Activated CD8-positive, alpha-beta memory T cell treated with anti-CD3 and anti-CD28 coated beads, Interleukin-2, amount 50 U/mL, for 24 hours (primary cell): ENCODE measurements around the gene LNX1.

ENCODE experiments used
- DNase-seq: peaks from one replicate; pipeline ENCODE4 v3.0.0-alpha.2; 2020; ENCODE audit errors: extremely low read depth

The LNX1 gene

DNA sequence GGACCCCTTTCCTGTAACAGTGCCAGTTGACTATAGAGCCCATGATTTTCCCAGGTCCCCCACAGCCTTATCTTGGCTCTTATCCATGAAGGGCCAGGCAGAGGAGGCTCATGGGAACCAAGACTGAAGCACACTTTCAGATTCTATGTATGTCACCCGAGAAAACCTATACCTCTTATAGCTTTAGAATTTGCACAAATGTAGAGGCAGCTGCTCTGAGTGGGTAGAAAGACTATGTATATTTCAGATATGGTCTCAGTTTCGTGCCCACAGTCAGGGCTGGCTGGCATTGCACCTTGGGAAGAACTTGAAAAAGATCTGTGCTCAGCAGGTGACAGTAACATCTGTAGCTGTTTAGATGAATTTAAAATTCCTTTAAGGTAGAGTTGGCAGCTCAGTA is 8.3 kb upstream of the LNX1 start:
- DNase-seq, result no peak

GRCh38 chr4:53598901-53599300 is 7.6 kb upstream of the LNX1 start:
- no peak for DNase-seq

GRCh38 chr4:53598483-53598882 is 7.2 kb upstream of the LNX1 start:
- no peak for DNase-seq

- DNase-seq, result no peak
Measured at GRCh38 chr4:53596901-53597300, 5.6 kb upstream of the LNX1 start.

- DNase-seq, result no peak
Measured at GRCh38 chr4:53595834-53596233, 4.5 kb upstream of the LNX1 start.

DNA sequence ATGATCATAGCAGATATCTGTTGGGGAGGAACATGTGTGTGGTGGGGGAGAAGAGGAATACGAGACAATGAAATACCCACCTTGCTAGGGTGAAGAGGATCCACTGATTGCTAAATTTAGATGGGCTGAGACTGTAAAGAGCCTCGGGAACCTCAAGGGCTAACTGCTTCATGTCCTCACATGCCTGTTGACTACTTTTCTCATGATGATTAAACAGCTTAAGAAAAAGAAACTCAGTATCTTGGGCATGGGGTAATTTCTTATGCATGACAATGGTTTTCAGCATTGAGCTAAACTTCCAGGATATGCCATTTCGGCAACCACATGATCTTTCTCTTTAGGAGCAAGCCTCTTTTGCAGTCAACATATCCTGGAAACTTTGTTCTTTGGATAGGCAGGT is 3.9 kb upstream of the LNX1 start:
- DNase-seq, result no peak

DNA sequence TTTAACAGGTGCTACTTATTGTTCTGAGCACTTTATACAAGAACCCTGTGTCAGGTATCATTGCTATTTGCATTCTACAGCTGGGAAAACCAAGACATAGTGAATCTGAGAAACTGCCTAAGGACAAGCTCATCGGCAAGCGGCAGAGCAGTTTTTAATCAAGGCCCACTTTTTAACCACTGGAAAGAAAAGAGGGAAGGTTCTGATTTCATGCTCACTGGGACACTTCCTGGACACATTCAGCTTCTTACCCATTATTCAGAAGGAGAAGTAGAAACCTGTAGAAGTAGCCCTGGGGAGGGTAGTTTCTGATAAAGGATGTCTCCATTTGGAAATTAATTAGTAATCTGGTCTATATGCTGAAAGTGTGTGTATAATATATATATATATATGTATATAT is 2.5 kb upstream of the LNX1 start:
- no peak for DNase-seq

- DNase-seq, result no peak
Measured at GRCh38 chr4:53592686-53593501, 1.6 kb upstream of the LNX1 start.

- DNase-seq, result no peak
Measured at GRCh38 chr4:53592122-53592521, 836 bp upstream of the LNX1 start.

DNA sequence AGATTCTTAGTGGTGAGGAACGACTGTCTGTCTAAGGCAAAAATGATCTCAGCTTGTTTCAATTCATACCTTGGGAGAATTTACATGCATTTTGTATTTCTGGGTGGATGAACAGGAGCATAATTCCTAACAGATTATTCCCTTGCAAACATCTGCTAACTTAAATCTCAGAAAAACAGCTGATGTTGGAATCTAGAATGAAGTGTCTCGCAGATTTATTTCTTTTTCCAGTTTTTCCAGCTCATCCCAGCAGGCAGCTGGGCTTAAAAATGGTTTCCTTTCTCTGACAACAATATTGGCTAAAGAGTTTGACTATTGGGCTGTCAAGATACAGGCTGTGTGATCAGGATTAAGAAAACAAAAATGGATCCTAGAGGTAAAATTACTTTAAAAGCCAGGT is 1.1 kb downstream of the LNX1 start:
- DNase-seq, result no peak

DNA sequence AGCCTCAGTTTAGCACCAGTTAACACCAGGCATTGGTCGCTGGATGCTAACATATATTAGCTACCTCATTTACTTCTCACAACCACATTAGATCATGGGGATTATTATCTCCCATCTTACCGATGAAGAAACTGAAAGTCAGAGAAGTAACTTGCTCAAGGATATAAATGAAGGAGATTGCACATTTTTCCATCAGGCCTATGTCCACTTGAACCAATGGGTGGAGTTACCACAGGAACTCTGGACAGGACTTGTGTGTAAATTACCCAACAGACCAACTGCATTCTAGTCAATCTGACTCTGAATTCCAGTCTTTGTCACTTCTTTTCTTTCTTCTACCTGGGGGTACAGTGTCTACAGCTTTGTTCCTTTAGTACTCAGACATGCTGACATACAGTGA is 1.8 kb downstream of the LNX1 start:
- no peak for DNase-seq

DNA sequence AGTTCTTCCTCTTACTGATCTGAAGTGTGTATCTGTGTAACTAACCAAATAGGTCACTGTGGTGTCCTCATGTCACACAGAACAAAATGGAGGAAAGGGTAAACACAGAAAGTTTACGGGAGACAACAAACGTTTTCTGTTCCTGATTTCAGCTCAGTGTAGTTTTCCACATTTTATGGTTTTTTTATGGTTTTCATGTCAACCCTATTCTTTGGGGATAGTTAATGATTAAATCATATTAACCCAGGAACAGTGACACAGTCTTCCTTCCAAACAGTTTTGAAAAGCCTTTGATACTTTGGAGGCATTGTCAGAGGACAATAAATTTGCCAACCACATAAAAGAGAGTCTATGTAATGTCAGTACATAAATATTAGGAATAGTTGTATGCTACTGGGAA is 4.2 kb downstream of the LNX1 start:
- no peak for DNase-seq

DNA sequence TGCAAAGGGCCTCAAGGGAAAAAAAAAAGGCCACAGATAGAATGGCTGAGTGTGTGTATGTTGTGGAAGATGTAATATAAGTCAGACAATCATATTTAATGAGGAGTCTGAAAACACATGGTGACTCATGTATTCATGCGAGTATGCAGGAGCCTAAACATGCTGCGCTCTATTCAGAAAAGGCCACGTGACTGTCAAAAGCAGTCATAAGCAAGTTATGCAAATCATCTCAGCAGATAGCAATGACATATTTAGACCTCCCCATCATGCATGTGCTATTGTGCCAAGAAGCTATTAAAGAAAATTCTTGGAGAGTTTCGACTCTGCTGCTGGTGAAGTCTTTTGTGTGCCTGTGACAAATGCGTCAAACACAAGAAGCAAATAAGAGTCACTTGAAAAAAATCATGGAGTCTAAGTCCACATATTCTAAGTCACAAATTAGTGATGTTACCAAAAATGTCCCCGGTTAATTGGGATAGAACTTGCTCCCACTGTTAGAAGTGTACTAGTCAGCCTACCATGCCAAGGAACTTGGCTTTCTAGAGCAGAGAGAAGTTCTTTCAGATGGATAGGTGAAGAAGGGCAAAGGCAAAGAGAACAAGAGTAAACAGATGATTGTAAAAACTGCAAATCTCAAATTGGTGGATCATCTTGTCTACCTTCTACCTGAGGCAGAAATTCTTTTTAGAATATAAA is 5.0 kb downstream of the LNX1 start:
- no peak for DNase-seq

GRCh38 chr4:53584658-53585057 is 6.6 kb downstream of the LNX1 start:
- no peak for DNase-seq

DNA sequence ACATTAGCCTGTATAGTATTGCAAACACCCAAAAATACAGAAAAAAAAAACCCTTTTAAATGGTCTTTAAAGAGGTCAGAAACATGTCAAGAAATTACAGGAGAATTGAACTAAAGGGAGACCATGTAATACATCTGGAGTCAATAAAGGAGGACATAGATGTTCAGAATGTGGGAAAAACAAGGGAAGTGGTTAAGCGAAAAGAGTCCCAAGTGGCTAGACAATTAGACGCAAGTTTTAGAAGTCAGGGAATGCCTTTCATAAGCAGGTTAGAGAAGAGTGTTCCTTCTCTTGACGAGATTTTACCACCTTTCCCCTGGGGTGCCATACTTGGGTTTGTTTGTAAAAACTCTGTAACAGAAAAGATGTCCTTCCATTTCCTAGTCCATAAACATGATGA is 7.8 kb downstream of the LNX1 start:
- DNase-seq, result no peak

DNA sequence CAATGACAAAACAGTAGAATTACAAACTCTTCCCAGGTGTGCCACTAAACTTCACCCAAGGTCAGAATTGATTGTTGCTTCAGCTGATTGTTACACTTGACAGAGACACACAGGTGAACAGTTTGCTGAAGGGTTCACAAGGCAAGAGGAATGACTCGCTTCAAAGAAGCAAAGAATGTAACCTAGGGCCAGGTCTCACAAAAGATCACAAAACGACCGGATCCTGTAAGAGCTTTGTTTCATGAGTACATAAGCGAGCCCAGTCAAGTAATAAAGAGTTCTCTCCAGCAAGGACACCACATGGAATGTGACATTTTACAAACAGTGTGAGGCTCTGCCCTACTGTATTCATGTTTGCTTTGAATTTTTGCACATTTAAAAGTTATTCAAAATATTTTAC is 9.1 kb downstream of the LNX1 start:
- no peak for DNase-seq

GRCh38 chr4:53580274-53580673 is 11.0 kb downstream of the LNX1 start:
- no peak for DNase-seq

GRCh38 chr4:53579826-53580225 is 11.5 kb downstream of the LNX1 start:
- no peak for DNase-seq

GRCh38 chr4:53576676-53577372 is 14.5 kb downstream of the LNX1 start:
- DNase-seq, result no peak

DNA sequence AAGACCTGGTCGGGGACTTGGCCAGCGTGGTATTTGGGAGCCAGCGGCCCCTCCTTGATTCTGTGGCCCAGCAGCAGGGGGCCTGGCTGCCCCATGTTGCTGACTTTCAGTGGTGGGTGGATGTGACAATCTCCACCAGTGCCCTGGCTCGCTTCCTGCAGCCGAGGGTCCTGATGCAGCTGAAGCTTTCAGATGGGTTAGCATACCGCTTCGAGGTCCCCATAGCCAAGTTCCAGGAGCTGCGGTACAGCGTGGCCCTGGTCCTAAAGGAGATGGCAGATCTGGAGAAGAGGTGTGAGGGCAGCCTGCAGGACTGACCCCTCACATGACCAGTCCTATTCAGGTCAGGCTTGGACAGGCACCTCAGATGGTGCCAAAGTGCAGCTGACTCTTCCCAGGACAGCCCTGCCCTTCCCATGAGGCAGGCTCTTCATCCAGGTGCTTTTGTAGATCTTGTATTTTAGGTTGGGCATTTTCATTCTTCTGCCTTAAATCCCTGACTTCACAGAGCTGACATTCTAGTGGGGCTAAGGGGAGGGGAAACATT is 15.1 kb downstream of the LNX1 start:
- no peak for DNase-seq

- no peak for DNase-seq
Measured at GRCh38 chr4:53575552-53575951, 15.7 kb downstream of the LNX1 start.

GRCh38 chr4:53574528-53574927 is 16.8 kb downstream of the LNX1 start:
- DNase-seq, result no peak

DNA sequence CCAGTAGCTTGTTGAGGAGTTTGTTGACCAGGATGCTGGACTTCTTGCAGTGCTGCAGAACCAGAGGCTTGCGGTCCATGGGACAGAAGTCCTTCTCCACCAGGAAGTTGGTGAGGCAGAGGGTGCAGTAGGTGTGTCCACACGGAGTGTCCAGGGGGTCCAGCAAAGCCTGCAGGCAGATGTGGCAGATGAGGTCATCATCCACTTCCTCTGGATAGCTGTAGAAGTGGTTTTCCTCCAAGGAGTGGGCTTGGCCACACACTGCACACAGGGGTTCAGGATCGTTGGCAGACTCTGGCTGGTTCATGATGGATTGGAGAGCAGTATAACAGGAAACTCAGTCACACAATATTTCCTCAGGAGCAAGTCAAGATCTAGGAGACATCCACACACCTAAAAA is 17.6 kb downstream of the LNX1 start:
- DNase-seq, result no peak
